Ovary (tissue), 3 donors: Measurements from ENCODE around the gene CADM2.

Source experiments
- CTCF ChIP-seq, 3 donors: fragments of 450-650 bp in 2 of 3; fragments of 200-600 bp in 1 of 3; IDR thresholded peaks; one replicate each; pipeline versions ENCODE4 v1.5.1 to v1.8.0; 2016 to 2022; ENCODE audit warnings: antibody characterized with exemption in 3 of 3, mild to moderate bottlenecking in 1 of 3
- EP300 ChIP-seq: sonication (generic); formaldehyde crosslinking; IDR thresholded peaks from one replicate; pipeline ENCODE4 v1.6.1; 2017; ENCODE audit warnings: antibody characterized with exemption
- POLR2A ChIP-seq: fragments of 450-650 bp; IDR thresholded peaks from one replicate; pipeline ENCODE4 v1.6.1; 2017; ENCODE audit warnings: antibody characterized with exemption, mild to moderate bottlenecking, moderate library complexity
- donor health status: DM: no; HTN: no; CAD: no.

- TF ChIP-seq CTCF (IDR thresholded peaks at IDR 0.05) (no peak), POLR2A (no peak), EP300 (no peak)
These were observed 297.2 kb downstream of the CADM2 start for GRCh38 chr3:85255949-85256348.
